B cell (primary cell): ENCODE data around the gene AIG1. TPM values are rescaled to one million over a fixed set of nuclear protein-coding genes. Genes with fewer than 3 reads are reported as not detected.

Experiments used
- ATAC-seq: fragments of 200-7000 bp; cut with Tn5 transposase; one replicate; pipeline ENCODE4 v1.10.0; 2021; ENCODE audit warnings: low read depth, mild to moderate bottlenecking, moderate number of reproducible peaks, moderate library complexity
- CTCF ChIA-PET: fragments of 350-600 bp; sonication (Branson Sonifier 250); formaldehyde crosslinking; loops from one replicate; lab custom pipeline; 2021; ENCODE audit warnings: antibody characterized with exemption, inconsistent platforms; lab: Charles Lee
- POLR2A ChIA-PET: fragments of 350-600 bp; sonication (Branson Sonifier 250); formaldehyde crosslinking; loops from one replicate; lab custom pipeline; 2021; ENCODE audit warnings: antibody characterized with exemption; lab: Charles Lee
- DNase-seq: peaks from one replicate; pipeline ENCODE4 v3.0.0; 2013
- H2AFZ ChIP-seq: 2 replicates; pipeline ENCODE4 v1.6.1; 2012; ENCODE audit warnings: mild to moderate bottlenecking, low read depth, low read length; ENCODE audit not compliant: insufficient read depth, poor library complexity, severe bottlenecking
- H3K27ac ChIP-seq, 2 donors: 1 replicate in 1 of 2; 2 replicates in 1 of 2; pipeline ENCODE4 v1.5.1; 2012 to 2013; ENCODE audit warnings: low read length in 2 of 2, mild to moderate bottlenecking in 2 of 2, moderate library complexity in 1 of 2
- H3K27me3 ChIP-seq, 4 experiments: fragments of 200-600 bp in 1 of 4; sonication (generic) in 1 of 4; replicated peaks in 1 of 4; 1 replicate in 2 of 4; 2 replicates in 2 of 4; pipeline versions ENCODE4 v1.6.1 to v1.7.0; 2013 to 2016; ENCODE audit warnings: low read length in 3 of 4, mild to moderate bottlenecking in 2 of 4, mixed read lengths in 1 of 4, moderate library complexity in 1 of 4; ENCODE audit not compliant: insufficient read depth in 4 of 4, control insufficient read depth in 3 of 4; ENCODE audit errors: control extremely low read depth in 1 of 4
- H3K36me3 ChIP-seq, 2 experiments: replicated peaks in 1 of 2; 1 replicate in 1 of 2; 2 replicates in 1 of 2; pipeline versions ENCODE4 v1.6.1 to v1.7.1; 2013; ENCODE audit warnings: low read length in 1 of 2; ENCODE audit not compliant: insufficient read depth in 2 of 2, control insufficient read depth in 1 of 2; ENCODE audit errors: control extremely low read depth in 1 of 2, extremely low read depth in 1 of 2
- H3K4me1 ChIP-seq, 2 donors: fragments of 200-600 bp in 1 of 2; sonication (generic) in 1 of 2; 1 replicate in 1 of 2; 2 replicates in 1 of 2; pipeline versions ENCODE4 v1.5.1 to v1.6.1; 2013 to 2017; ENCODE audit warnings: low read length in 2 of 2; ENCODE audit not compliant: control insufficient read depth in 2 of 2, insufficient read depth in 2 of 2
- H3K4me2 ChIP-seq: replicated peaks from 2 replicates; pipeline ENCODE3; 2012; ENCODE audit warnings: mild to moderate bottlenecking, low read depth, low read length; ENCODE audit not compliant: poor library complexity, severe bottlenecking
- H3K4me3 ChIP-seq, 5 experiments: fragments of 200-600 bp in 1 of 5; sonication (generic) in 1 of 5; 1 replicate in 3 of 5; 2 replicates in 2 of 5; pipeline versions ENCODE4 v1.5.1 to v1.7.0; 2011 to 2016; ENCODE audit warnings: low read length in 4 of 5, mild to moderate bottlenecking in 4 of 5, low read depth in 2 of 5, control low read depth in 1 of 5, moderate library complexity in 1 of 5; ENCODE audit not compliant: insufficient read depth in 1 of 5; ENCODE audit errors: control extremely low read depth in 1 of 5, extremely low read depth in 1 of 5
- H3K79me2 ChIP-seq: fragments of 200-600 bp; sonication (generic); one replicate; pipeline ENCODE4 v1.6.0; 2016; ENCODE audit warnings: low read length; ENCODE audit not compliant: control insufficient read depth, insufficient read depth
- H3K9ac ChIP-seq: fragments of 200-600 bp; sonication (generic); 2 replicates; pipeline ENCODE4 v1.6.1; 2017; ENCODE audit warnings: mild to moderate bottlenecking, low read length, moderate library complexity
- H3K9me3 ChIP-seq, 3 donors: one replicate each; pipeline versions ENCODE4 v1.6.1 to v1.7.1; 2013; ENCODE audit warnings: low read length in 2 of 3; ENCODE audit not compliant: control insufficient read depth in 2 of 3, insufficient read depth in 1 of 3; ENCODE audit errors: control extremely low read depth in 1 of 3
- H4K20me1 ChIP-seq: 2 replicates; pipeline ENCODE4 v1.6.0; 2012; ENCODE audit warnings: mild to moderate bottlenecking, low read length; ENCODE audit not compliant: insufficient read depth, control insufficient read depth, poor library complexity, severe bottlenecking
- H3K27ac Mint-ChIP-seq: one replicate; pipeline ENCODE4 v1.8.0; 2021; ENCODE audit warnings: mixed read lengths
- H3K27me3 Mint-ChIP-seq: one replicate; pipeline ENCODE4 v1.8.0; 2021; ENCODE audit warnings: mixed read lengths
- H3K4me1 Mint-ChIP-seq: one replicate; pipeline ENCODE4 v1.8.0; 2021; ENCODE audit warnings: mixed read lengths
- H3K4me3 Mint-ChIP-seq: one replicate; pipeline ENCODE4 v1.8.0; 2021; ENCODE audit warnings: mixed read lengths
- H3K9me3 Mint-ChIP-seq: one replicate; pipeline ENCODE4 v1.8.0; 2022; ENCODE audit warnings: mixed read lengths; ENCODE audit not compliant: insufficient read depth
- EZH2 ChIP-seq: IDR thresholded peaks from 2 replicates; pipeline ENCODE4 v1.6.1; 2012; ENCODE audit warnings: borderline replicate concordance, low read depth, mild to moderate bottlenecking, moderate library complexity, low read length; ENCODE audit not compliant: insufficient read depth, poor library complexity, severe bottlenecking
- WGBS: methylation state at CpG from one replicate; pipeline ENCODE4 v1.1.5; 2013; ENCODE audit warnings: missing lambda C conversion rate; ENCODE audit not compliant: insufficient coverage; 5-methylcytosine and 5-hydroxymethylcytosine counted together
- intact Hi-C: fragments of 100-400 bp; cut with micrococcal nuclease; formaldehyde crosslinking; loops from one replicate; pipeline ENCODE4 v1.10.0; 2022
- polyA plus RNA-seq: library from polyadenylated mRNA; depleted of rRNA; stranded (reverse); fragments of >200 nt; gene quantifications from 2 replicates; pipeline ENCODE4 v1.2.3, GENCODE V29; 2012
- total RNA-seq, 2 donors: library from RNA; stranded (reverse); fragments of 120-200 nt in 1 of 2; gene quantifications; 1 replicate in 1 of 2; 2 replicates in 1 of 2; pipeline versions ENCODE4 v1.2.3 to v1.2.4, GENCODE V29; 2013 to 2022
- TF ChIP-seq, protein P1 (sequence below): fragments of 200-600 bp; IDR thresholded peaks from one replicate; pipeline ENCODE4 v1.8.0; 2022; ENCODE audit warnings: antibody characterized with exemption, mild to moderate bottlenecking

The AIG1 gene
- total and polyA plus RNA-seq, 2 donors (not counting 1 experiment from before 2014, with no cell fraction given): 7.0 to 9.0 TPM

DNA sequence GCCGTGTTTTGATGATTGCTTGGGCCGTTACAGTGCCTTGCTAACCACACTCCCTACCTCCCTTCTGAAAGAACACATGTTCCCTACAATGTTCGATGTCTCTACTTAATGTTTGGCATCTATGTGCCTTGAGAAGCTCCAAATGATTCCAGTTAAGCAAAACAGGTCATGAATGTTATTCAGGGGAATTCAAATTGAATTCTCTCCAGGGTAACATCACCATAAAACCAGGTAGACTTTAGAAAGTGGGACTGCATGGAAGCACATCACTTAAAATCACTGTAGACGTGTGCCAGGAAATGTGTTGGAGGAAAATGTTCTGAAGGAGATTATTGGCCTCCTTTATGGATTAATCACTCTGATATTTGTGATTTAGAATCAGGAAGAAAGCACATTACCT is 261.7 kb downstream of the AIG1 start:
- Histone ChIP-seq H3K4me2 (no peak overlapping the region), H3K9me3 (no peaks in the 10 kb centered on the region), H4K20me1 (no peaks in the 10 kb centered on the region), H3K27ac (no peak overlapping the region), H3K4me3 (no peak overlapping the region), H3K36me3 (no peaks in the 10 kb centered on the region), H3K79me2 (no peaks in the 10 kb centered on the region), H3K4me1 (no peaks in the 10 kb centered on the region), H2AFZ (no peak overlapping the region), H3K9ac (no peak overlapping the region), H3K27me3 (no peaks in the 10 kb centered on the region)
- TF ChIP-seq EZH2: no peak
- TF ChIP-seq, protein P1, sequence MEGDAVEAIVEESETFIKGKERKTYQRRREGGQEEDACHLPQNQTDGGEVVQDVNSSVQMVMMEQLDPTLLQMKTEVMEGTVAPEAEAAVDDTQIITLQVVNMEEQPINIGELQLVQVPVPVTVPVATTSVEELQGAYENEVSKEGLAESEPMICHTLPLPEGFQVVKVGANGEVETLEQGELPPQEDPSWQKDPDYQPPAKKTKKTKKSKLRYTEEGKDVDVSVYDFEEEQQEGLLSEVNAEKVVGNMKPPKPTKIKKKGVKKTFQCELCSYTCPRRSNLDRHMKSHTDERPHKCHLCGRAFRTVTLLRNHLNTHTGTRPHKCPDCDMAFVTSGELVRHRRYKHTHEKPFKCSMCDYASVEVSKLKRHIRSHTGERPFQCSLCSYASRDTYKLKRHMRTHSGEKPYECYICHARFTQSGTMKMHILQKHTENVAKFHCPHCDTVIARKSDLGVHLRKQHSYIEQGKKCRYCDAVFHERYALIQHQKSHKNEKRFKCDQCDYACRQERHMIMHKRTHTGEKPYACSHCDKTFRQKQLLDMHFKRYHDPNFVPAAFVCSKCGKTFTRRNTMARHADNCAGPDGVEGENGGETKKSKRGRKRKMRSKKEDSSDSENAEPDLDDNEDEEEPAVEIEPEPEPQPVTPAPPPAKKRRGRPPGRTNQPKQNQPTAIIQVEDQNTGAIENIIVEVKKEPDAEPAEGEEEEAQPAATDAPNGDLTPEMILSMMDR: no peak
- Mint-ChIP-seq H3K4me3 (no peak overlapping the region), H3K27me3 (no peaks in the 10 kb centered on the region), H3K4me1 (no peaks in the 10 kb centered on the region), H3K27ac (no peak overlapping the region), H3K9me3 (peaks cover 6% of the 10 kb centered on the region)
- no peak for ATAC-seq
- no peak for DNase-seq
- intact Hi-C loops: no loop called here
- POLR2A ChIA-PET: no interaction called here
- WGBS: 50% methylated on average over 2 of the region's 4 CpGs
- CTCF ChIA-PET: no interaction called here

DNA sequence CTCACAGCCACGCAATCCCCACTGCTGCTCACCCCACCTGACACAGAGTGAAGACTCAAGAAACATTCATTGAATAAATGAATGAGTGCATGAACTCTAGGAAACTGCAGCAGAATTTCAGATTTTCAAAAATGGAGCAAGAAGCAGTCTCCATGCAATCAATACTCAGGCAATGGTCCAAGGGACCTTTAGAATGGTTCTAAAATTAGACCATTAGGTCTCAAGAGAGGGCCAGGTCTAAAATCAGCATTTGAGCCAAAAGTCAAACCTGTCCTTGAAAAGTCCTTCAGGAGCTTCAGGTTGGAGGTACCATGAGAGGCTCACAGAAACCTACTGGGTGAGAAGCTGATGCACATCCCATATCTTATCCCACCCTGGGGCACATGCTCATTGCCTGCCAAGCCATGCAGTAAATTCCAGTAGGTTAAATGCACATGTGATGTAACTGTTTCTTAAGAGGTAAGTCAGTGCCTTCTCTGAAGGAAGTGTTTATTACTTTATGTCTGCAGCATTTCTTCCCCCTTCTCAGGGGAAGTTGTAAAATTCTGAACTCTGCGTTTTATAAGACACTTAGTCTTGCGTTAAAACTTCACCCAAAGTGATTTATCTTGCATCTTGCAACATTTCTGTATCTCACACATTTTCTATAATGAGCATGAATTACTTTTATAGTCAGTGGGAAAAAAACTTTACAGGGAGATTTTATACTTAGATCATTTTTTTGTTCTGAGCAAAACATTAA is 263.2 kb downstream of the AIG1 start:
- H3K9me3 ChIP-seq: no peaks in the 10 kb centered on the region
- TF ChIP-seq, protein P1: no peak
- no peak for TF ChIP-seq EZH2
- Mint-ChIP-seq H3K27ac (no peak overlapping the region), H3K27me3 (no peaks in the 10 kb centered on the region), H3K9me3 (peaks cover under 1% of the 10 kb centered on the region), H3K4me3 (no peak overlapping the region), H3K4me1 (no peaks in the 10 kb centered on the region)
- no peak for DNase-seq
- H3K27ac ChIP-seq: no peak overlapping the region
- ATAC-seq: no peak
- H4K20me1 ChIP-seq: no peaks in the 10 kb centered on the region
- intact Hi-C loops: no loop called here
- H3K79me2 ChIP-seq: no peaks in the 10 kb centered on the region
- H3K27me3 ChIP-seq: no peaks in the 10 kb centered on the region
- POLR2A ChIA-PET: no interaction called here
- H2AFZ ChIP-seq: no peak overlapping the region
- no peak overlapping the region for H3K4me3 ChIP-seq
- no CpG with 5 or more reads among the region's 3 CpGs for WGBS
- no peak overlapping the region for H3K9ac ChIP-seq
- no peak overlapping the region for H3K4me2 ChIP-seq
- H3K4me1 ChIP-seq: no peaks in the 10 kb centered on the region
- H3K36me3 ChIP-seq: no peaks in the 10 kb centered on the region
- CTCF ChIA-PET: no interaction called here
